KBM-7 (cell line): ENCODE results near the gene URB1.
"Not testable (repeated sequence)": the region's sequence is repeated elsewhere in the genome, so short reads cannot be mapped to it uniquely, and the experiment has no call there.

Experiments used
- DNase-seq: peaks from one replicate; pipeline ENCODE4 v3.0.0-alpha.2; 2015
- in situ Hi-C: fragments of 300-500 bp; cut with MboI; formaldehyde crosslinking; loops from 2 replicates; pipeline ENCODE4 v1.14.3; 2020; ENCODE audit warnings: low sequenced_read_pairs, low pct_unique_long_range_greater_than_20kb, mixed read lengths

URB1 gene

GRCh38 chr21:32330784-32331311, 62.0 kb downstream of the URB1 start:
- in situ Hi-C loops, result no loop called here
- DNase-seq, result no peak

GRCh38 chr21:32329776-32330175, 63.0 kb downstream of the URB1 start:
- DNase-seq, result no peak
- in situ Hi-C loops, result no loop called here

GRCh38 chr21:32329331-32329730, 63.5 kb downstream of the URB1 start:
- in situ Hi-C loops, result no loop called here
- DNase-seq, result no peak

DNA sequence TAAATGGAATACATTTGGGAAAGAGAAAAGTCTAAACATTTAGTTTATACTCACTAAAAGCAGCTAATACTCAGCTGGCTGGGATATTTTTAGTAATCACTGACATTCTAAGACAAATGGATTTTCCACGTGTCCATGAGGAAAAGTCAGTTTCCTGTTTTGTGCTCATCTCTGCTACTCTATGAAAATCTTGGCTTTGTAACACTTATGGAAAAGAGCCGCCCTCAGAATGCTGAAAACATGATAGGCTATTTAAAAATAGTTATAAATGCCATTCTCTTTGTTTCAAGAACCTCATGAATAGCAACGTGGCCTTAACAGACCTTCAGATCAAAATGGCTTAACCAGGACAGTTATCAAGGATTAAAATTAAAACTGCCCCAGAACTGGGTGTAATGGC, 64.2 kb downstream of the URB1 start:
- in situ Hi-C loops, result no loop called here

GRCh38 chr21:32325706-32326105, 67.1 kb downstream of the URB1 start:
- in situ Hi-C loops, result no loop called here
- DNase-seq, result no peak

More for the DNA sequence above, 64.2 kb downstream of the URB1 start:
- DNase-seq, result no peak

DNA sequence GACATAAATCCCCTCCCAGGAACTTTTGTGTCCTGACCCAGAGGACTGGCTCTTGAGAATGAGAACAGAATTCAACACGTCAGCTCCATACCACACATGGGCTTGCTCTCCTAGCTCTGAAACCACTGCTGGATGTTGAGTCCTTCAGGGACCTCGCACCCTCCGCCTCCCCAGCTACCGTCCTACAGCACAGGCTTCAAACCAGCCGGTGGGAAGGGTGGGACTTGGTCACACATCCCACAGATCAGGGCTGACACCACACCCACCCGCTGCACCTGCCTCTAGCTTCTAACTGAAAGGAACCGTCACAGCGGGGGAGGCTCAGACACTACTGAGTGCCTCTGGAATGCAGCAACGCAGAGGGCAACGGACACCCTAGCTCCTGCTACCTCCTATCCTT, 70.1 kb downstream of the URB1 start:
- in situ Hi-C loops, result no loop called here
- DNase-seq, result no peak

DNA sequence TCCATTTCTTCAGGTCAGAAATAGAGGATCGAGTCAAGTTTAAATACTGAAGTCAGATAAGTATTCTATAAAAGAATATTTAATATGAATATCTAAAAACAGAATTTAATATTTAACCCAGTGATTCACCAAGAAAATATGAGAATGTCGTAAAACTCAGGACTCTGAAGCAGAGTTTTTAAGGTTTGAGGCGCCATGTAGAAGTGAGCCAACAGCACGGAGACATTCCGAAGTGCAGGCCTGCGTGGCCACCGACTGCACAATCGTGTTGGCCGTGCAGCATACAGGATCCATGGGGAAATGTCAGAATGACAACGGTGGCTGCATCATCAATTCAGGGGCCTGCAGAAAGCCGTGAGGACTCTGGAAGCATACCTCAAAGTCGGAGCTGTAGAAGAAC, 70.7 kb downstream of the URB1 start:
- no peak for DNase-seq
- in situ Hi-C loops, result no loop called here

DNA sequence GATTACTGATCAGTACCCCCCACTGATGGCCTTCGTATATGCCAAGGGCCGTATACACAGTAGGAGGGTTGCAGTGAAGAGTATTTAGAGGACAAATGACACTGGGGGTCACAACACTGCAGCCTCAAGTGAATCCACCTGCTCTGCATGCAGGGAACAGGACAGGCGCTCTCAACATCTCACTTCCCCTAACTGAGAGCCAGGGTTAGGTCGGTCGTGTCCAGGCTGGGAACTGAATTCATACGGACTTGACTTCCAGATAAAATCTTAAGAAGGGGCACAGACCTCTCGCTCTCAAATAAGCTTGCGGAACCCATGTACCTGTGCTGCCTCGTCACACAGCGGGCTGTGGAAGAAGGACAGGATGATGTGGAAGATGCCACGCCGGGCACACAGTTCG, 71.3 kb downstream of the URB1 start:
- DNase-seq, result no peak
- in situ Hi-C loops, result no loop called here

DNA sequence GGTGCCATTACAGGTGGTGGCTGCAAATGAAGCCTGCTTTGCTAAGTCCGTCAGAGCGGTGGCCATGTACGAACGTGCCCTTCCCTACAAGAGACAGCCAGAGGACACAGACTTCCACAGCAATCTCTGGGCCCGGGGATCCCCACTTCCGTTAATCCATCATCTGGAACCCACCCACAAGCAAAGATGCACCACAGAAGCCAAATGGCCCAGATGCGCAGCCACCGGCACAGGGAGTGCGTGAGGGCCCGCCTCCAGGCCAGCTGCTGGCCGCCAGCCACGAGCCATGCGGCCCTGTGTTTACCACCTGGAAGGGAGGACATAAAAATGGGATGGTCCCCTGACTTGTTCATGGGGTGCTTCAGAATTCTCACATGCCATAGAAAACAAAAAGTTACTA, 72.1 kb downstream of the URB1 start:
- in situ Hi-C loops, result no loop called here
- no peak for DNase-seq

GRCh38 chr21:32320059-32320458, 72.8 kb downstream of the URB1 start:
- in situ Hi-C loops, result no loop called here
- DNase-seq, result no peak

GRCh38 chr21:32319012-32319411, 73.8 kb downstream of the URB1 start:
- in situ Hi-C loops, result no loop called here

GRCh38 chr21:32317726-32318125, 75.1 kb downstream of the URB1 start:
- in situ Hi-C loops, result no loop called here
- DNase-seq, result no peak

More at GRCh38 chr21:32319012-32319411, 73.8 kb downstream of the URB1 start:
- no peak for DNase-seq

DNA sequence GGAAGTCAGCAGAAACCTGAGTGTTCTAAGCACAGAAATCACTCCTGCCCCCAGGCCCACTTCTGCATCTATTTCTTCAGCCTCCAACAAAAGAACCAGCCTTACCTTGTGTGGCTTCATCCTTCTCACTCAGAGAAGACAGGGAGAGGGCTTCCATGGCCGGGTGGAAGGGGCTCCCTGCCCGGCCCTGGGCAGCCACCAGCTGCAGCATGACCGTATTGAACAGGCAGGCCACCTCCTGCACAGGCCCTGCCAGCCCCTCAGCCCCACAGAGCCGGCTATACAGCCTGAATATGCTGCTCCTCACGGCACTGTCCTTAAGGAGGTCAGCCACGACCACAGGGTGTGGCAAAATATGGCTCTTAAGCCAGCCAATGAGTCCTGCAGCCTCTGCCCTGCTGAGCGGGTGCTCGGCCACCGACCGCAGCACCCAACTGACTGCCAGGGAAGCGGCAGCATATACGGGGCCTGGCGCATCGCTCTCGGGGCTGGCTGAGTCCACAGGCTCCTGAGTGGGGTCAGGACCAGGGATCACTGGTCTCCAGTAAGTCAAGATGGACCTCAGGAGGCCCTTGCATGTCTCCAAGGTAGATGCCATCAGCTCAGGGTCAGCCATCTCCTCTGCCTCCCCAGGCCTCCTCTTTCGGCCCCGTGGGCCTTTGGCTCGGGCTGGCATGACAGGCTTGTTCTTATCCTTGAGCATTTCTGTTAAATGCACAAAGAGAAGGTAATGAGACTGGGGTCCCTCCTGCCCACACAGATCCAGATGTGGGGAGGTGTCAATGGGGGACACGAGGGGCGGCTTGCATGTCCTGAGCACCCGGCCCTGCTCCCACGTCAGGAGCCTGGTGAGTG, 76.2 kb downstream of the URB1 start:
- DNase-seq, result no peak
- in situ Hi-C loops, result no loop called here

DNA sequence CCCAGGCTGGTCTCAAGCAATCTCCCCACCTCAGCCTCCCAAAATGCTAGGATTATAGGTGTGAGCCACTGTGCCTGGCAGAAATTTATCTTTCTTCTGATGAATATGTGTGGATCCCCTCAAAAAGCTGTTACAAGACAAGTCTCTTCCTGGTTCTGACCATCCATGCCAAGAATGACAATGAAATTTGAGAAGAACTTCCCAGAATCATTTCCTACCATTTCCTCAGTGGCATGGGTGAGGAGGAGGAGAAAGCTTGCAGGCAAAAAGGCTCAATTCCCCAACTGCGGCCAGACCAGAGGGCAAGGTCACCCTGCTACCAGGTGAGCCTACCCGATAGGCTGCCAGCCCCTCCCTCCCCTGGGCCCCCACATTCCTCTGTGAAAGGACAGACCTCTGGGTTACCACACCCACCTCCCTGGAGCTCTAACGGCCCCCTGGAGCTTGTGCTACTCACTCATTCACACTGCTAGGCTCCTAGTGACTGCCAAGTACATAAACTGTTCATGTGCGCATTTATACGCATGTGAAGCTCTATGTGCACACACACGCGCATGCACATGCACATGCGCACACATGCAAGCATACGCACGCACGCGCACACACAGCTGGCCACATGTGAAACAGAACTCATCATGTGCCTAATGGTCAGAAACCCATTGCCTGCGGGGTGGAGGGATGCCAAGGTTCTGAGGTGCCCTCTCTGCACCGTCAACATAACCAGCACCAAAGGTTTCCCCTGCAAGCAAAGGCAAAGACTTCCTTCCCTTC, 77.1 kb downstream of the URB1 start:
- DNase-seq, result no peak
- in situ Hi-C loops, result no loop called here

GRCh38 chr21:32314806-32315205, 78.0 kb downstream of the URB1 start:
- in situ Hi-C loops, result no loop called here
- no peak for DNase-seq

GRCh38 chr21:32312976-32313375, 79.8 kb downstream of the URB1 start:
- in situ Hi-C loops, result no loop called here

GRCh38 chr21:32312326-32312725, 80.5 kb downstream of the URB1 start:
- no peak for DNase-seq
- in situ Hi-C loops, result no loop called here

More at GRCh38 chr21:32312976-32313375, 79.8 kb downstream of the URB1 start:
- no peak for DNase-seq

- DNase-seq, result no peak
- in situ Hi-C loops, result no loop called here
Observed at GRCh38 chr21:32311621-32312020, 81.2 kb downstream of the URB1 start.

GRCh38 chr21:32310976-32311375, 81.8 kb downstream of the URB1 start:
- in situ Hi-C loops, DNase-seq: not testable (repeated sequence)

DNA sequence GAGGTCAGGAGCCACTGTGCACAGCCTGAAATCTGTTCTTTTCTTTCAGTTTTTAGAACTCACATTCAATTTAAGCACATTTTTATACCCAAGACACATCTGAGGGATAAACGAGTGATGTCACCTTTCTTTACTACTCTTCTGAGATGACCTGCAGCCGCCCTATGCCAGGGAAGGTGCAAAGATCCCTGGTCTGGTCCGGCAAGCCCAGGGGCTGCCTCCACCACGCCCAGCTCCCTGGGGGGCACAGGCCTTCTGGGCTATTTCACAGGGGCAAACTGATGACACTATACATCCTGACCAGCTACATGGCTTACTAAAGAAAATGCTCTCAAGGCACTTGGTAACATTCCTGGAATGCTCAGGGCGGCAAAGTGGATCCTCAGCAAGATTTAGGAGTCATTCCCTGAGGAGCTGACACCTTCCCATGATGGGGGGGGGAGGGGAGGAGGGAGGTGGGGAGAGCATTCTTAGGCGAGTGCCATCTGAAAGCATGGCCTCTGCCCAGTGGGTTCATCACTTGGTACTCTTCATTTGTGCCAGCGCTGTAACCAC, 82.8 kb downstream of the URB1 start:
- in situ Hi-C loops, result no loop called here

More for the DNA sequence above, 82.8 kb downstream of the URB1 start:
- DNase-seq, result no peak
